Skin of body (tissue), 2 donors: Measurements from ENCODE around the gene DDX25. TPM values are rescaled to one million over a fixed set of nuclear protein-coding genes. Genes with fewer than 3 reads are reported as not detected.
"Not testable (repeated sequence)": the region's sequence is repeated elsewhere in the genome, so short reads cannot be mapped to it uniquely, and the experiment has no call there.

ENCODE experiments used
- DNase-seq: peaks from one replicate; lab custom pipeline; 2025; lab: John Stamatoyannopoulos, UW
- total RNA-seq: library from RNA; depleted of rRNA; stranded (reverse); fragments of >200 nt; gene quantifications from one replicate; pipeline ENCODE4 v1.2.3, GENCODE V29; 2014

The DDX25 gene
- total RNA-seq, 1 donor from 2014 or later = 0.20 TPM

- peak; percentile 88 for DNase-seq
Measured at GRCh38 chr11:125902927-125903710, 1.2 kb upstream of the DDX25 start, which contains the start of gene PUS3. TSS of gene PUS3 (minus strand) at chr11:125903206. CDS start at chr11:125896284, 6,922 bp downstream.

- DNase-seq = no peak
Measured at GRCh38 chr11:125904678-125905077, 370 bp downstream of the DDX25 start.

GRCh38 chr11:125910226-125910849, 6.0 kb downstream of the DDX25 start:
- no peak for DNase-seq

- not testable (repeated sequence) for DNase-seq
Measured at GRCh38 chr11:125914601-125915000, 10.3 kb downstream of the DDX25 start.

GRCh38 chr11:125916683-125917347, 12.5 kb downstream of the DDX25 start:
- DNase-seq = no peak

GRCh38 chr11:125918140-125918840, 14.0 kb downstream of the DDX25 start:
- DNase-seq = peak; percentile 61

GRCh38 chr11:125921042-125921441, 16.7 kb downstream of the DDX25 start:
- no peak for DNase-seq

GRCh38 chr11:125922156-125922555, 17.8 kb downstream of the DDX25 start:
- DNase-seq = no peak

- DNase-seq = peak; percentile 68
Measured at GRCh38 chr11:125923012-125923579, 18.8 kb downstream of the DDX25 start.

- no peak for DNase-seq
Measured at GRCh38 chr11:125923633-125924032, 19.3 kb downstream of the DDX25 start.

- no peak for DNase-seq
Measured at GRCh38 chr11:125924384-125925007, 20.2 kb downstream of the DDX25 start.

GRCh38 chr11:125925247-125925740, 21.0 kb downstream of the DDX25 start:
- DNase-seq = no peak

- DNase-seq = no peak
Measured at GRCh38 chr11:125925804-125926203, 21.5 kb downstream of the DDX25 start.

- no peak for DNase-seq
Measured at GRCh38 chr11:125926682-125927081, 22.4 kb downstream of the DDX25 start.

- DNase-seq = no peak
Measured at GRCh38 chr11:125929445-125930075, 25.3 kb downstream of the DDX25 start.

- DNase-seq = no peak
Measured at GRCh38 chr11:125930076-125930450, 25.8 kb downstream of the DDX25 start.

GRCh38 chr11:125931116-125931515, 26.8 kb downstream of the DDX25 start:
- DNase-seq = no peak

- DNase-seq = no peak
Measured at GRCh38 chr11:125931668-125932067, 27.4 kb downstream of the DDX25 start.

- no peak for DNase-seq
Measured at GRCh38 chr11:125932301-125932700, 28.0 kb downstream of the DDX25 start.
